Tibial nerve (tissue), 4 donors: ENCODE results near the gene SLC25A40.

Source experiments
- EP300 ChIP-seq, 2 donors: sonication (generic); formaldehyde crosslinking; IDR thresholded peaks; one replicate each; pipeline ENCODE4 v1.6.1; 2017; ENCODE audit warnings: antibody characterized with exemption in 2 of 2, mild to moderate bottlenecking in 1 of 2
- POLR2A ChIP-seq, 2 donors: fragments of 450-650 bp; IDR thresholded peaks; one replicate each; pipeline ENCODE4 v1.6.1; 2017; ENCODE audit warnings: antibody characterized with exemption in 2 of 2, mild to moderate bottlenecking in 2 of 2, moderate library complexity in 2 of 2
- TF ChIP-seq, protein P1 (sequence below), 5 experiments: fragments of 200-600 bp in 3 of 5; fragments of 450-650 bp in 2 of 5; sonication (generic) in 3 of 5; IDR thresholded peaks; one replicate each; pipeline ENCODE4 v1.5.1; 2016 to 2019; ENCODE audit warnings: antibody characterized with exemption in 5 of 5, mild to moderate bottlenecking in 3 of 5, moderate library complexity in 2 of 5

GRCh38 chr7:87852306-87852705 lies 23.9 kb downstream of the SLC25A40 start:
- TF ChIP-seq, protein P1, sequence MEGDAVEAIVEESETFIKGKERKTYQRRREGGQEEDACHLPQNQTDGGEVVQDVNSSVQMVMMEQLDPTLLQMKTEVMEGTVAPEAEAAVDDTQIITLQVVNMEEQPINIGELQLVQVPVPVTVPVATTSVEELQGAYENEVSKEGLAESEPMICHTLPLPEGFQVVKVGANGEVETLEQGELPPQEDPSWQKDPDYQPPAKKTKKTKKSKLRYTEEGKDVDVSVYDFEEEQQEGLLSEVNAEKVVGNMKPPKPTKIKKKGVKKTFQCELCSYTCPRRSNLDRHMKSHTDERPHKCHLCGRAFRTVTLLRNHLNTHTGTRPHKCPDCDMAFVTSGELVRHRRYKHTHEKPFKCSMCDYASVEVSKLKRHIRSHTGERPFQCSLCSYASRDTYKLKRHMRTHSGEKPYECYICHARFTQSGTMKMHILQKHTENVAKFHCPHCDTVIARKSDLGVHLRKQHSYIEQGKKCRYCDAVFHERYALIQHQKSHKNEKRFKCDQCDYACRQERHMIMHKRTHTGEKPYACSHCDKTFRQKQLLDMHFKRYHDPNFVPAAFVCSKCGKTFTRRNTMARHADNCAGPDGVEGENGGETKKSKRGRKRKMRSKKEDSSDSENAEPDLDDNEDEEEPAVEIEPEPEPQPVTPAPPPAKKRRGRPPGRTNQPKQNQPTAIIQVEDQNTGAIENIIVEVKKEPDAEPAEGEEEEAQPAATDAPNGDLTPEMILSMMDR (IDR thresholded peaks at IDR 0.05), result no peak
- TF ChIP-seq EP300 (IDR thresholded peaks at IDR 0.05) (no peak), POLR2A (IDR thresholded peaks at IDR 0.05) (no peak)
